CD4-positive, alpha-beta T cell (primary cell): ENCODE measurements around the gene LLGL2. TPM values are rescaled to one million over a fixed set of nuclear protein-coding genes. Genes with fewer than 3 reads are reported as not detected.
"Not testable (repeated sequence)": the region's sequence is repeated elsewhere in the genome, so short reads cannot be mapped to it uniquely, and the experiment has no call there.

Experiments
- ATAC-seq: fragments of 200-7000 bp; cut with Tn5 transposase; one replicate; pipeline ENCODE4 v1.10.0; 2022; ENCODE audit warnings: mild to moderate bottlenecking; ENCODE audit not compliant: poor library complexity
- CTCF ChIA-PET: fragments of 350-600 bp; sonication (Branson Sonifier 250); formaldehyde crosslinking; loops from one replicate; lab custom pipeline; 2021; ENCODE audit warnings: antibody characterized with exemption, inconsistent platforms; lab: Charles Lee
- POLR2A ChIA-PET: fragments of 350-600 bp; sonication (Branson Sonifier 250); formaldehyde crosslinking; loops from one replicate; lab custom pipeline; 2021; ENCODE audit warnings: antibody characterized with exemption, inconsistent platforms; lab: Charles Lee
- DNase-seq, 14 experiments: peaks; one replicate each; pipeline ENCODE4 v3.0.0-alpha.2; 2013 to 2020; ENCODE audit warnings: mixed read lengths in 2 of 14
- H3K27ac ChIP-seq, 2 donors: one replicate each; pipeline versions ENCODE4 v1.5.1 to v1.7.0; 2013; ENCODE audit warnings: low read length in 2 of 2, low read depth in 1 of 2, mild to moderate bottlenecking in 1 of 2
- H3K27me3 ChIP-seq, 2 experiments: 1 replicate in 1 of 2; 2 replicates in 1 of 2; pipeline versions ENCODE4 v1.6.1 to v1.7.0; 2013; ENCODE audit warnings: low read length in 2 of 2, control low read depth in 1 of 2, mild to moderate bottlenecking in 1 of 2, moderate library complexity in 1 of 2; ENCODE audit not compliant: insufficient read depth in 2 of 2, control insufficient read depth in 1 of 2
- H3K36me3 ChIP-seq: one replicate; pipeline ENCODE4 v1.6.1; 2013; ENCODE audit warnings: low read length, control low read depth; ENCODE audit not compliant: insufficient read depth
- H3K4me1 ChIP-seq: one replicate; pipeline ENCODE4 v1.6.1; 2013; ENCODE audit warnings: low read length, control low read depth; ENCODE audit not compliant: insufficient read depth
- H3K4me3 ChIP-seq: one replicate; pipeline ENCODE4 v1.5.1; 2013; ENCODE audit warnings: mild to moderate bottlenecking, low read length, moderate library complexity
- H3K9me3 ChIP-seq, 2 experiments: 1 replicate in 1 of 2; 2 replicates in 1 of 2; pipeline versions ENCODE4 v1.6.1 to v1.7.0; 2013; ENCODE audit warnings: low read length in 2 of 2, mild to moderate bottlenecking in 2 of 2, control low read depth in 1 of 2, moderate library complexity in 1 of 2; ENCODE audit not compliant: control insufficient read depth in 1 of 2, insufficient read depth in 1 of 2
- H3K27ac Mint-ChIP-seq: one replicate; pipeline ENCODE4 v1.8.0; 2020; ENCODE audit warnings: mixed read lengths
- H3K27me3 Mint-ChIP-seq: one replicate; pipeline ENCODE4 v1.8.0; 2021; ENCODE audit warnings: mixed read lengths
- H3K36me3 Mint-ChIP-seq: one replicate; pipeline ENCODE4 v1.8.0; 2021; ENCODE audit warnings: low read depth, mixed read lengths
- H3K4me1 Mint-ChIP-seq: one replicate; pipeline ENCODE4 v1.8.0; 2021; ENCODE audit warnings: low read depth, mixed read lengths
- H3K4me3 Mint-ChIP-seq: one replicate; pipeline ENCODE4 v1.8.0; 2020; ENCODE audit warnings: mild to moderate bottlenecking, mixed read lengths
- H3K9me3 Mint-ChIP-seq: one replicate; pipeline ENCODE4 v1.8.0; 2020; ENCODE audit warnings: mixed read lengths
- CTCF ChIP-seq: fragments of 200-600 bp; IDR thresholded peaks from one replicate; pipeline ENCODE4 v1.8.0; 2022; ENCODE audit warnings: antibody characterized with exemption, mild to moderate bottlenecking
- intact Hi-C, 2 experiments: fragments of 100-400 bp; cut with DNase I in 1 of 2; cut with micrococcal nuclease in 1 of 2; formaldehyde crosslinking; loops; one replicate each; pipeline versions ENCODE4 v1.15.1 to v1.9.0; 2023 to 2025; cut with DNase I, micrococcal nuclease
- total RNA-seq, 174 experiments: library from RNA in 2 of 174; stranded (reverse) in 2 of 174; gene quantifications; one replicate each; pipeline ENCODE4 v1.2.3 and lab custom pipeline; 2021 to 2026

LLGL2 gene
- total RNA-seq, 2 experiments from 2014 or later = 31.2 to 34.2 TPM

- POLR2A ChIA-PET = interaction anchor here (0.9 to 1.9 kb wide), 5 partner anchors 63 to 336 kb away, joined by 3 to 8 read pairs (median 4); partner anchors contain the start of genes MIF4GD, TMEM94 and WBP2
- H3K4me3 ChIP-seq = no peak overlapping the region
- H3K9me3 Mint-ChIP-seq = no peaks in the 10 kb centered on the region
Measured at GRCh38 chr17:75518983-75519537, 6.4 kb upstream of the LLGL2 start.

GRCh38 chr17:75520413-75520812, 5.1 kb upstream of the LLGL2 start:
- intact Hi-C loops = loop anchor here in 1 of 2 experiments (10.0 kb wide), 1 partner anchor 334 kb away; the partner anchor contains the start of gene WBP2
- H3K27me3 ChIP-seq, H3K27ac Mint-ChIP-seq, H3K4me3 ChIP-seq, DNase-seq, H3K4me3 Mint-ChIP-seq, H3K27me3 Mint-ChIP-seq, H3K9me3 ChIP-seq, POLR2A ChIA-PET, ATAC-seq, H3K27ac ChIP-seq, H3K9me3 Mint-ChIP-seq: not testable (repeated sequence)
- Mint-ChIP-seq H3K36me3 (peaks cover 53% of the 10 kb centered on the region), H3K4me1 (peaks cover 39% of the 10 kb centered on the region)
- Histone ChIP-seq H3K4me1 (peaks cover 47% of the 10 kb centered on the region), H3K36me3 (peaks cover 45% of the 10 kb centered on the region)
- CTCF ChIA-PET = interaction anchor here (1.1 kb wide), 1 partner anchor 78 kb away, joined by 3 read pairs; no protein-coding TSS in a partner anchor

More at GRCh38 chr17:75518983-75519537, 6.4 kb upstream of the LLGL2 start:
- TF ChIP-seq CTCF = no peak
- Mint-ChIP-seq H3K4me1 (peaks cover 34% of the 10 kb centered on the region), H3K27ac (peak overlapping the region; percentile 91), H3K4me3 (peak overlapping the region; percentile 85), H3K27me3 (no peaks in the 10 kb centered on the region), H3K36me3 (peaks cover 47% of the 10 kb centered on the region)
- no peak for ATAC-seq
- CTCF ChIA-PET = interaction anchor here (0.6 to 0.8 kb wide), 2 partner anchors 248 to 1120 kb away, joined by 3 read pairs; partner anchors contain the start of gene MIF4GD
- H3K9me3 ChIP-seq = peaks cover 0 to 4% of the 10 kb centered on the region in 2 experiments
- peaks cover 6 to 7% of the 10 kb centered on the region in 2 experiments for H3K27me3 ChIP-seq
- H3K27ac ChIP-seq = peak overlapping the region; percentile 22 to 43
- intact Hi-C loops = no loop called here
- DNase-seq = no peak
- peaks cover 45% of the 10 kb centered on the region for H3K4me1 ChIP-seq
- peaks cover 42% of the 10 kb centered on the region for H3K36me3 ChIP-seq

- Mint-ChIP-seq H3K27me3 (no peaks in the 10 kb centered on the region), H3K36me3 (peaks cover 53% of the 10 kb centered on the region), H3K4me3 (no peak overlapping the region), H3K9me3 (no peaks in the 10 kb centered on the region), H3K27ac (no peak overlapping the region), H3K4me1 (peaks cover 41% of the 10 kb centered on the region)
- peaks cover 45% of the 10 kb centered on the region for H3K36me3 ChIP-seq
- no peak for TF ChIP-seq CTCF
- H3K27ac ChIP-seq = no peak overlapping the region
- POLR2A ChIA-PET = no interaction called here
- no peaks in the 10 kb centered on the region for H3K9me3 ChIP-seq
- H3K27me3 ChIP-seq = no peaks in the 10 kb centered on the region
- CTCF ChIA-PET = no interaction called here
- H3K4me3 ChIP-seq = no peak overlapping the region
- H3K4me1 ChIP-seq = peaks cover 44% of the 10 kb centered on the region
- intact Hi-C loops = loop anchor here in 1 of 2 experiments (10.0 kb wide), 1 partner anchor 334 kb away; the partner anchor contains the start of gene WBP2
- DNase-seq (no peak), ATAC-seq (no peak)
Measured at GRCh38 chr17:75521290-75521689, 4.2 kb upstream of the LLGL2 start.
